A549 (cell line): ENCODE results near the gene KIF5C.

ENCODE experiments used
- POLR2A ChIP-seq: IDR thresholded peaks from 2 replicates; pipeline ENCODE4 v1.6.1; 2012; ENCODE audit warnings: mild to moderate bottlenecking, low read length
- RCOR1 ChIP-seq: fragments of 150-350 bp; IDR thresholded peaks from 2 replicates; pipeline ENCODE4 v1.6.1; 2014; ENCODE audit warnings: antibody characterized with exemption, low read length, low read depth
- TF ChIP-seq, protein P1 (sequence below): fragments of >200 bp; sonication (Bioruptor Twin); formaldehyde crosslinking; IDR thresholded peaks from 3 replicates; pipeline ENCODE4 v1.5.1; 2016

DNA sequence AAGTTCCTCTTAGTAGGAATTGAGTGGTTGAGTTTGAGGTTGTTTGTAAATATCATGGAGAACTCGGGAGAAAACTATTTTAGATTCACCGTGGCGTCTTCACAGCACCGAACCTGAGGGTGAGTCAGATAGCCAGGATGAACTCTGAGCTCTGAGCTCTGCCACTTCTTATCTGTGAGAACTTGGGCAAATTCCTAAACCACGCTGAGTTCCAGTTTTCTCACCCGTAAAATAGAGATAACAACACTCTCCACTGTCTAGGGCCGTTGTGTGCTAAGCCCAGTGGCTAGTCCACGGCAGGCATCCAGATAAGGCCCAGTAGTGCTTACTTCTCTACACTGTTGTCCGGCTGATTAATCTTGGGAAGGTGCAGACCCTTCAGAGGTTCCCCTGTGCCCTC, 7.0 kb downstream of the KIF5C start:
- no peak for TF ChIP-seq RCOR1
- TF ChIP-seq, protein P1, sequence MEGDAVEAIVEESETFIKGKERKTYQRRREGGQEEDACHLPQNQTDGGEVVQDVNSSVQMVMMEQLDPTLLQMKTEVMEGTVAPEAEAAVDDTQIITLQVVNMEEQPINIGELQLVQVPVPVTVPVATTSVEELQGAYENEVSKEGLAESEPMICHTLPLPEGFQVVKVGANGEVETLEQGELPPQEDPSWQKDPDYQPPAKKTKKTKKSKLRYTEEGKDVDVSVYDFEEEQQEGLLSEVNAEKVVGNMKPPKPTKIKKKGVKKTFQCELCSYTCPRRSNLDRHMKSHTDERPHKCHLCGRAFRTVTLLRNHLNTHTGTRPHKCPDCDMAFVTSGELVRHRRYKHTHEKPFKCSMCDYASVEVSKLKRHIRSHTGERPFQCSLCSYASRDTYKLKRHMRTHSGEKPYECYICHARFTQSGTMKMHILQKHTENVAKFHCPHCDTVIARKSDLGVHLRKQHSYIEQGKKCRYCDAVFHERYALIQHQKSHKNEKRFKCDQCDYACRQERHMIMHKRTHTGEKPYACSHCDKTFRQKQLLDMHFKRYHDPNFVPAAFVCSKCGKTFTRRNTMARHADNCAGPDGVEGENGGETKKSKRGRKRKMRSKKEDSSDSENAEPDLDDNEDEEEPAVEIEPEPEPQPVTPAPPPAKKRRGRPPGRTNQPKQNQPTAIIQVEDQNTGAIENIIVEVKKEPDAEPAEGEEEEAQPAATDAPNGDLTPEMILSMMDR, result no peak
- no peak for TF ChIP-seq POLR2A
